Neural cell (in vitro differentiated cells): ENCODE results near the gene CTNNA1.

Source experiments
- EP300 ChIP-seq: fragments of 450-650 bp; conservative IDR thresholded peaks from 2 replicates; pipeline ENCODE4 v1.6.1; 2014; ENCODE audit warnings: antibody characterized with exemption, mild to moderate bottlenecking, moderate library complexity; ENCODE audit not compliant: poor library complexity, severe bottlenecking
- EZH2 ChIP-seq: fragments of 200-600, 300-800 bp; shearing (Covaris generic), sonication (generic); IDR thresholded peaks from 2 replicates; pipeline ENCODE4 v1.6.1; 2014; ENCODE audit warnings: antibody characterized with exemption, low read length, borderline replicate concordance, mild to moderate bottlenecking; ENCODE audit not compliant: insufficient read depth, poor library complexity, severe bottlenecking
- MXI1 ChIP-seq: fragments of 450-650 bp; conservative IDR thresholded peaks from 2 replicates; pipeline ENCODE4 v1.6.1; 2014; ENCODE audit warnings: antibody characterized with exemption, mild to moderate bottlenecking; ENCODE audit not compliant: poor library complexity, severe bottlenecking
- POLR2AphosphoS5 ChIP-seq: IDR thresholded peaks from 2 replicates; pipeline ENCODE4 v1.6.1; 2012
- SMC3 ChIP-seq: fragments of 450-650 bp; conservative IDR thresholded peaks from 2 replicates; pipeline ENCODE4 v1.6.1; 2014; ENCODE audit warnings: antibody characterized with exemption, mild to moderate bottlenecking, moderate library complexity; ENCODE audit not compliant: poor library complexity
- TAF1 ChIP-seq: IDR thresholded peaks from 2 replicates; pipeline ENCODE4 v1.6.1; 2012; ENCODE audit warnings: low read depth
- TF ChIP-seq, protein P1 (sequence below): fragments of 450-650 bp; IDR thresholded peaks from 2 replicates; pipeline ENCODE4 v1.5.1; 2014; ENCODE audit warnings: antibody characterized with exemption, mild to moderate bottlenecking, moderate library complexity; ENCODE audit not compliant: poor library complexity, severe bottlenecking
- TF ChIP-seq, protein P2 (sequence below): IDR thresholded peaks from 2 replicates; pipeline ENCODE4 v1.6.1; 2012; ENCODE audit warnings: borderline replicate concordance

- TF ChIP-seq, protein P1, sequence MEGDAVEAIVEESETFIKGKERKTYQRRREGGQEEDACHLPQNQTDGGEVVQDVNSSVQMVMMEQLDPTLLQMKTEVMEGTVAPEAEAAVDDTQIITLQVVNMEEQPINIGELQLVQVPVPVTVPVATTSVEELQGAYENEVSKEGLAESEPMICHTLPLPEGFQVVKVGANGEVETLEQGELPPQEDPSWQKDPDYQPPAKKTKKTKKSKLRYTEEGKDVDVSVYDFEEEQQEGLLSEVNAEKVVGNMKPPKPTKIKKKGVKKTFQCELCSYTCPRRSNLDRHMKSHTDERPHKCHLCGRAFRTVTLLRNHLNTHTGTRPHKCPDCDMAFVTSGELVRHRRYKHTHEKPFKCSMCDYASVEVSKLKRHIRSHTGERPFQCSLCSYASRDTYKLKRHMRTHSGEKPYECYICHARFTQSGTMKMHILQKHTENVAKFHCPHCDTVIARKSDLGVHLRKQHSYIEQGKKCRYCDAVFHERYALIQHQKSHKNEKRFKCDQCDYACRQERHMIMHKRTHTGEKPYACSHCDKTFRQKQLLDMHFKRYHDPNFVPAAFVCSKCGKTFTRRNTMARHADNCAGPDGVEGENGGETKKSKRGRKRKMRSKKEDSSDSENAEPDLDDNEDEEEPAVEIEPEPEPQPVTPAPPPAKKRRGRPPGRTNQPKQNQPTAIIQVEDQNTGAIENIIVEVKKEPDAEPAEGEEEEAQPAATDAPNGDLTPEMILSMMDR = no peak
- TF ChIP-seq EZH2 (no peak), EP300 (no peak), POLR2AphosphoS5 (no peak), MXI1 (no peak), SMC3 (no peak), TAF1 (no peak)
- TF ChIP-seq, protein P2, sequence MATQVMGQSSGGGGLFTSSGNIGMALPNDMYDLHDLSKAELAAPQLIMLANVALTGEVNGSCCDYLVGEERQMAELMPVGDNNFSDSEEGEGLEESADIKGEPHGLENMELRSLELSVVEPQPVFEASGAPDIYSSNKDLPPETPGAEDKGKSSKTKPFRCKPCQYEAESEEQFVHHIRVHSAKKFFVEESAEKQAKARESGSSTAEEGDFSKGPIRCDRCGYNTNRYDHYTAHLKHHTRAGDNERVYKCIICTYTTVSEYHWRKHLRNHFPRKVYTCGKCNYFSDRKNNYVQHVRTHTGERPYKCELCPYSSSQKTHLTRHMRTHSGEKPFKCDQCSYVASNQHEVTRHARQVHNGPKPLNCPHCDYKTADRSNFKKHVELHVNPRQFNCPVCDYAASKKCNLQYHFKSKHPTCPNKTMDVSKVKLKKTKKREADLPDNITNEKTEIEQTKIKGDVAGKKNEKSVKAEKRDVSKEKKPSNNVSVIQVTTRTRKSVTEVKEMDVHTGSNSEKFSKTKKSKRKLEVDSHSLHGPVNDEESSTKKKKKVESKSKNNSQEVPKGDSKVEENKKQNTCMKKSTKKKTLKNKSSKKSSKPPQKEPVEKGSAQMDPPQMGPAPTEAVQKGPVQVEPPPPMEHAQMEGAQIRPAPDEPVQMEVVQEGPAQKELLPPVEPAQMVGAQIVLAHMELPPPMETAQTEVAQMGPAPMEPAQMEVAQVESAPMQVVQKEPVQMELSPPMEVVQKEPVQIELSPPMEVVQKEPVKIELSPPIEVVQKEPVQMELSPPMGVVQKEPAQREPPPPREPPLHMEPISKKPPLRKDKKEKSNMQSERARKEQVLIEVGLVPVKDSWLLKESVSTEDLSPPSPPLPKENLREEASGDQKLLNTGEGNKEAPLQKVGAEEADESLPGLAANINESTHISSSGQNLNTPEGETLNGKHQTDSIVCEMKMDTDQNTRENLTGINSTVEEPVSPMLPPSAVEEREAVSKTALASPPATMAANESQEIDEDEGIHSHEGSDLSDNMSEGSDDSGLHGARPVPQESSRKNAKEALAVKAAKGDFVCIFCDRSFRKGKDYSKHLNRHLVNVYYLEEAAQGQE = no peak
Measured at GRCh38 chr5:138972836-138973235, 219.6 kb downstream of the CTNNA1 start.
